HG03025 (cell line): ENCODE measurements around the gene TRAF7.

Experiments used
- ATAC-seq: cut with Tn5 transposase; IDR thresholded peaks from one replicate; pipeline ENCODE4 v1.9.1; 2021; ENCODE audit warnings: mild to moderate bottlenecking, moderate library complexity; ENCODE audit not compliant: unreplicated experiment, low FRiP score

Gene TRAF7

GRCh38 chr16:2162676-2163118 lies 7.1 kb downstream of the TRAF7 start:
- no peak for ATAC-seq

- ATAC-seq = no peak
These were observed 7.8 kb downstream of the TRAF7 start for GRCh38 chr16:2163211-2163881.

GRCh38 chr16:2165861-2166260 lies 10.3 kb downstream of the TRAF7 start:
- no peak for ATAC-seq

- no peak for ATAC-seq
These were observed 10.9 kb downstream of the TRAF7 start for GRCh38 chr16:2166263-2167067.

- ATAC-seq = no peak
These were observed 11.6 kb downstream of the TRAF7 start for GRCh38 chr16:2167068-2167638.

GRCh38 chr16:2170080-2170479 lies 14.5 kb downstream of the TRAF7 start:
- no peak for ATAC-seq

- ATAC-seq = no peak
These were observed 15.2 kb downstream of the TRAF7 start for GRCh38 chr16:2170587-2171435.

GRCh38 chr16:2171601-2172178 lies 16.1 kb downstream of the TRAF7 start:
- ATAC-seq = no peak

GRCh38 chr16:2172688-2173335 lies 17.2 kb downstream of the TRAF7 start:
- no peak for ATAC-seq

GRCh38 chr16:2173366-2173765 lies 17.8 kb downstream of the TRAF7 start:
- ATAC-seq = no peak

- ATAC-seq = no peak
These were observed 18.3 kb downstream of the TRAF7 start for GRCh38 chr16:2173916-2174315.

GRCh38 chr16:2174396-2175131 lies 19.0 kb downstream of the TRAF7 start:
- ATAC-seq = no peak

GRCh38 chr16:2175454-2175853 lies 19.9 kb downstream of the TRAF7 start:
- no peak for ATAC-seq

GRCh38 chr16:2176047-2176446 lies 20.5 kb downstream of the TRAF7 start:
- ATAC-seq = no peak

GRCh38 chr16:2177101-2177500 lies 21.5 kb downstream of the TRAF7 start:
- no peak for ATAC-seq

GRCh38 chr16:2177561-2177960 lies 22.0 kb downstream of the TRAF7 start:
- no peak for ATAC-seq

GRCh38 chr16:2178321-2179106 lies 22.9 kb downstream of the TRAF7 start:
- no peak for ATAC-seq

GRCh38 chr16:2179107-2179501 lies 23.5 kb downstream of the TRAF7 start:
- ATAC-seq = no peak
